ENCODE results near the gene MATN3.

The MATN3 gene

GRCh38 chr2:19942199-19942598 lies 70.3 kb downstream of the MATN3 start:
- H3K4me3 ChIP-seq (ENCODE audit: low read length), result no peak overlapping the region
- no peak for DNase-seq (ENCODE audit: low read depth)
- no peak for TF ChIP-seq CTCF (IDR thresholded peaks at IDR 0.05; ENCODE audit: insufficient read depth, low read depth, low read length, missing control alignments)

Measured in epithelial cell of esophagus (primary cell).